ENCODE measurements around the gene GAL3ST1. TPM values are rescaled to one million over a fixed set of nuclear protein-coding genes. Genes with fewer than 3 reads are reported as not detected.
"Not testable (repeated sequence)": the region's sequence is repeated elsewhere in the genome, so short reads cannot be mapped to it uniquely, and the experiment has no call there.

The GAL3ST1 gene
- polyA plus RNA-seq (not detected in 3 replicates), polyA minus RNA-seq (not detected in 3 replicates)
- polyA plus RNA-seq (2011; ENCODE audit: low read depth), result 0.75 TPM
- polyA plus RNA-seq (2011; cell fraction: cytosol; rRNA removed), result not detected in 2 replicates
- polyA plus RNA-seq (2011; cell fraction: nucleus; rRNA removed), result not detected in 2 replicates
- 0.32 TPM in 1 of 2 replicates, not detected in the other for polyA plus RNA-seq (2012; ENCODE audit: low replicate concordance)
- polyA minus RNA-seq (2011; cell fraction: cytosol; rRNA and poly(A)+ RNA removed), result not detected
- not detected in 2 replicates for polyA minus RNA-seq (2011; cell fraction: nucleus; rRNA and poly(A)+ RNA removed)

- Histone ChIP-seq H3K4me2 (ENCODE audit: control insufficient read depth, extremely low read depth, insufficient read depth, low read depth, low read length) (no peak within 1 kb of the TSS), H4K20me1 (ENCODE audit: control insufficient read depth, extremely low read depth, insufficient read depth, low read length) (peaks cover 2% of the 10 kb centered on the region), H2AFZ (ENCODE audit: control insufficient read depth, low read length) (no peak within 1 kb of the TSS), H3K9me3 (ENCODE audit: control insufficient read depth, low read depth, low read length) (no peaks in the 10 kb centered on the region), H3K27me3 (ENCODE audit: control insufficient read depth, extremely low read depth, insufficient read depth, low read length) (peaks cover 4% of the 10 kb centered on the region), H3K79me2 (ENCODE audit: control insufficient read depth, insufficient read depth, low read length) (no peaks in the 10 kb centered on the region), H3K4me1 (ENCODE audit: control insufficient read depth, extremely low read depth, insufficient read depth, low read length) (peaks cover 2% of the 10 kb centered on the region), H3K36me3 (ENCODE audit: control insufficient read depth in 2 of 2, extremely low read depth in 1 of 2, insufficient read depth in 2 of 2, low read length in 2 of 2) (peaks cover 25 to 30% of the 10 kb centered on the region in 2 experiments), H3K9ac (ENCODE audit: control insufficient read depth, extremely low read depth, insufficient read depth, low read length) (no peak within 1 kb of the TSS), H3K4me3 (ENCODE audit: control insufficient read depth in 2 of 3, extremely low read depth in 1 of 3, insufficient read depth in 2 of 3, low read depth in 1 of 3, low read length in 3 of 3) (no peak within 1 kb of the TSS), H3K9me1 (ENCODE audit: control insufficient read depth, extremely low read depth, insufficient read depth, low read length) (no peaks in the 10 kb centered on the region), H3K27ac (ENCODE audit: control insufficient read depth, insufficient read depth, low read length) (no peak within 1 kb of the TSS)
- TF ChIP-seq EZH2 (IDR thresholded peaks at IDR 0.05; ENCODE audit: low read length) (no peak), CTCF (optimal IDR thresholded peaks at IDR 0.05 in 1 of 3, IDR thresholded peaks at IDR 0.05 in 1 of 3, conservative IDR thresholded peaks at IDR 0.05 in 1 of 3; ENCODE audit: extremely low read depth in 1 of 3, insufficient read depth in 2 of 3, low read length in 3 of 3) (no peak)
- FAIRE-seq (no peak), DNase-seq (ENCODE audit: low read depth, low spot score) (no peak)
- dilution Hi-C loops (cut with MboI; ENCODE audit: extremely low pct_ligation_motif_present, low sequenced_read_pairs), result no loop called here
Observed at GRCh38 chr22:30574095-30574981, at the start of gene GAL3ST1. TSS of gene GAL3ST1 (minus strand) at chr22:30574665. CDS start at chr22:30557392, 17,273 bp downstream.

GRCh38 chr22:30619909-30620308 is 45.4 kb upstream of the GAL3ST1 start:
- H4K20me1 ChIP-seq (ENCODE audit: control insufficient read depth, extremely low read depth, insufficient read depth, low read length); H3K4me1 ChIP-seq (ENCODE audit: control insufficient read depth, extremely low read depth, insufficient read depth, low read length); H3K9me1 ChIP-seq (ENCODE audit: control insufficient read depth, extremely low read depth, insufficient read depth, low read length); H2AFZ ChIP-seq (ENCODE audit: control insufficient read depth, low read length); dilution Hi-C loops (cut with MboI; ENCODE audit: extremely low pct_ligation_motif_present, low sequenced_read_pairs); FAIRE-seq; H3K79me2 ChIP-seq (ENCODE audit: control insufficient read depth, insufficient read depth, low read length); H3K4me2 ChIP-seq (ENCODE audit: control insufficient read depth, extremely low read depth, insufficient read depth, low read depth, low read length); H3K27ac ChIP-seq (ENCODE audit: control insufficient read depth, insufficient read depth, low read length); H3K4me3 ChIP-seq (ENCODE audit: control insufficient read depth in 2 of 3, extremely low read depth in 1 of 3, insufficient read depth in 2 of 3, low read depth in 1 of 3, low read length in 3 of 3); DNase-seq (ENCODE audit: low read depth, low spot score); H3K9ac ChIP-seq (ENCODE audit: control insufficient read depth, extremely low read depth, insufficient read depth, low read length); H3K9me3 ChIP-seq (ENCODE audit: control insufficient read depth, low read depth, low read length); H3K36me3 ChIP-seq (ENCODE audit: control insufficient read depth in 2 of 2, extremely low read depth in 1 of 2, insufficient read depth in 2 of 2, low read length in 2 of 2); H3K27me3 ChIP-seq (ENCODE audit: control insufficient read depth, extremely low read depth, insufficient read depth, low read length): not testable (repeated sequence)

Data from keratinocyte (primary cell).